Head of caudate nucleus (tissue), 42 donors: ENCODE measurements around the gene RAP1GAP.

ENCODE experiments used
- DNase-seq, 42 donors: peaks; one replicate each; pipeline versions ENCODE4 v3.0.0 to v3.0.0-alpha.2; 2020 to 2021; ENCODE audit warnings: mixed read lengths in 7 of 42
- intact Hi-C: fragments of 100-400 bp; cut with DNase I; formaldehyde crosslinking; loops from one replicate; pipeline ENCODE4 v1.15.0; 2022

The RAP1GAP gene

DNA sequence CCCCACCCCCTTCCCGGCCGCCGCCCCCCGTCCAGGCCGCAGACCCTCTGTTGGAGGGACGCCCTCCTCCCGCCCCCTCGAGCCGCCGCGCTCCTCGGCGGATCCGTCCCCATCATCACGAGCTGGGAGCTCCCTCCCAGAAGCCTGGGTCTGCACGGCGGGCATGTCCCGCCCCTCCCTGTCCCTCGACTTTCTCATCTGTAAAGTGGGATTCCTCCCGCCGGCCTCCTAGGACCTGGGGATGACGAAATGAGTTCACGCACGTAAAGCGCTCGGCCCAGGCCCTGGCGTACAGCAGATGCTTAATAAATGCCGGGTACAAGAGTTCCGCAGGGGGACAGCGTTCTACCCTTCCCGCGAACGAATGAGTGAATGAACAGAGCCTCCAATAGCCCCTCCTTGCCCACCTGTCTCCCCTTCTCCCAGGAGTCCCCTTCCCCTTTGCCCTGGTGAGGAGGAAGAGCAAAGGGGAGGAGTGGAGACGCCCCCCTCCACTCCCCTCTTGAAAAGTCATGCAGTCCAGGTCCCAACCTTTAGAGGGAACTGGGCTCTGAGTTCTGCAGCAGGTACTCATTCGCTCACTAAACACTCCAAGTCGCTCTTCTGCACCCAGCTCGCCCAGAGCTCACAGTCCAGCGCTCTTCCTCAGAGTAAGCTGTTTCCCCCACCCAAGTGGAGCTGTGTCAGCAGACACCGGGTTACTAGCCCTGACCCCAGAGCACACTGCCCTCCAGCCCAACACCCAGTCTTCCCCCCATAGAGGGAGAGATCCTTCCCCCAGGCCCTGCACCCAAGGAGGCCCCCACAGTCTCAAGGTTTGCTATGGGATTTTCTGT, 16.8 kb downstream of the RAP1GAP start:
- intact Hi-C loops, result loop anchor here (10.0 kb wide), 2 partner anchors 308 to 398 kb away; no protein-coding TSS in a partner anchor
- DNase-seq, result no peak

DNA sequence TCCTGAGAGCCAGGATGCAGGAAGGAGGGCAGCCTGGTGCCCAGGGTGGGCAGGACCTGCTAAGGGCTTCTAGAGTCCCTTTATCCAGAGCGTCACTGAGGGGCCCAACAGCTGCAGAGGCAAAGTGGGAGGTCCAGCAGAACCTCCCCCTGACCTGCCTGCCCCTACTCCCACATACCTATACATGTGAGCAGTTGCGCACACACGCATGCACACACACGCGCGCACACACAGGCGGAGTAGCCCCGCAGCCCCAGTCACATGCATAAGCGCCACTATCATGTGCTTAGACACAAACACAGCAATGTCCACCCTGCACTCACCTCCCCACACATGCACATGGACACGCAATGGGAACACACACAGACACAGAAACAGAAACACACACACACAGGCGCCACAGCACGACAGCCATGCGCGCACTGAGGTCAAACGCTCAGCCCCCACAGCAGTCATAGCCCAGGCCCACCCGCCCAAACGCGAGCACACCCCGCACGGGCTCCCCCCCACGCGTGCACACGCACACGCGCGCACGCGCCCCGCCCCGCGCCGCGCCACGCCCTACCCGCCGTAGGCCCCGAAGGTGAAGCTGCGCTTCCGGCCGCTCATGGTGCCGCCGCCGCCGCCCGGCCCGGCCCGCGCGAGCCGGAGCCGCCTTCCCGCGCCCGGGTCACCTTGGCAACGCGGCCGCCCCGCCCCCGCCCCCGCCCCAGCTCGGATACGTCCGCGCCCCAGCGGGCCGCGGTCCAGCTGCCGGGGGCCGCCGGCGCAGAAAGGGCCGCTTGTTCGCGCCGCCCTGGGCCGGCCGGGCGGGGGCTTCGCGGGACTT, 17.7 kb downstream of the RAP1GAP start:
- intact Hi-C loops, result loop anchor here (10.0 kb wide), 2 partner anchors 307 to 397 kb away; no protein-coding TSS in a partner anchor

DNA sequence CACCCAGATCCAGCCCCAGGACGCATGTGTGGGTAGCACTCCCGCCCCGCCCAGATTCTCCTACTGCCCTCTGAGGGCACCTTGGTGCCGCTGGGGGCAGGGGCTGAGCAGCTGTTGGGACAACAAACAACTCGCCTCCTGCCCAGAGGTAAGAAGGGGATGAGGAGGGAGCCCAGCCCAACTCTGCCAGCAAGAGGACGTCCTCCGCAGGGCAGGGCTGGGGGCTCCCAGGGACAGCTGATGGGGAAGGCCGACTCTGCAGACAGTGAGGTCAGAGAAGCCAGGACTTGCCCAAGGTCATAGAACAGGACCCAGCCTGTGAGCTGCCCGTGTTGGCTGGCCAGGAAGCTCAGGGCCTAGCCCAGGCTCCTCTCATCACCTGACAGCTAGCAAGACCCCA, 18.8 kb downstream of the RAP1GAP start:
- intact Hi-C loops, result loop anchor here (10.0 kb wide), 2 partner anchors 306 to 396 kb away; no protein-coding TSS in a partner anchor
- DNase-seq, result no peak

More for the DNA sequence above, 17.7 kb downstream of the RAP1GAP start:
- peak in 34 of 42 donors; percentile 52 to 85 (median 73) for DNase-seq

DNA sequence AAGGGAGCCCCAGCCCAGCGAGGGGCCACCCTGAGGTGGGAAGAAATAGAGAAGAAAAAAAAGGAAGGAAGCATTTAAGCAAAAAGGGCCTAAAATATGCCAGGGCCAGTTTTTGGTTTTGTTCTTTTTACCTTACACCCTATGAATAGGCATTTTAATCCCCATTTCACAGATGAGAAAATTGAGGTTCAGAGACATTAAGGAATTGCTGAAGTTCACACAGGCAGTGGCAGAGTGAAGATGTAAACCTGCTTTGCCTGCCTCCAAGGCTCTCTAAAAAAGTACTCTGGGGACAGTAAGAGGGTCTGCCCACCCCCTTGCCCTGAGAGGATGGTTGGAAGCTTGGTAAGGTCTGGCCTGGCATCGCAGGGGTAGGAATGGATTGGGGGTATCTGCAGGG, 19.8 kb downstream of the RAP1GAP start:
- intact Hi-C loops, result no loop called here
- DNase-seq, result no peak

DNA sequence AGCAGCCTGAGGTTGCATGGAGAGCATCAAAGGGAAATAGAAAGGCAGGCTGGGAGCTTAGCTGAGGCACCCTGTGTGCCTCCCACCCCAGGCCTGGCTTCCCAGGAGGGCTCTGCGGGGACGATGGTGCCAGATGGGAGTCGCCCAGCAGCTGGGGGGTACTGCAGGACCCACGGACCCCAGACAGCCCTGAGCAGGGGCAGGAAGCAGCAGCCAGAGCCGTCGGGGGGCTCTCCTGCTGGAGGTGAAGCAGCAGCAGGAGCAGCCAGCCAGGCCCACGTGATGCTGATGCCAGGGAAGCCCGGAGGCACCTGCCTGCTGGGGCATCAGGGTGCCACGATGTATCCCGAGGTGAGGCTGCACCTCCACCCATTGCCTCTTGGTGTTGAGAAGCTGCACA, 20.4 kb downstream of the RAP1GAP start:
- intact Hi-C loops, result no loop called here
- DNase-seq, result no peak

DNA sequence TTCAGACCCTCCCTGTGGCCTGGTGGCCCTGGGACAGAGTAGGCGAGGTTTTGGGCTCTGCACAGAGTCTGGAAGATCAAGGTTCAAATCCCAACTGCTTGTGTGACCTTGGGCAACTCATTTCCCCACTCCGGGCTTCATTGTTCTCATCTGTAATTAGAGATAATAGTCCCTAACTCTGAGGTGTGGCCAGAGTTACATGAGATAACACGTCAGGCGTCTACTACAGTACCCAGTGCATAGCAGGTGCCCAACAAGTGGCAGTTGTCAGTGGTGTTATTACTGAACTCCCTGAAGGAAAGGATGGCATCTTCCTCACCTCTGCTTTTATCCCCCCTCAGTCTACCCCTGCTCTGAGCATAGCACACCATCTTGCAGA, 20.8 kb downstream of the RAP1GAP start:
- intact Hi-C loops, result no loop called here
- DNase-seq, result no peak

DNA sequence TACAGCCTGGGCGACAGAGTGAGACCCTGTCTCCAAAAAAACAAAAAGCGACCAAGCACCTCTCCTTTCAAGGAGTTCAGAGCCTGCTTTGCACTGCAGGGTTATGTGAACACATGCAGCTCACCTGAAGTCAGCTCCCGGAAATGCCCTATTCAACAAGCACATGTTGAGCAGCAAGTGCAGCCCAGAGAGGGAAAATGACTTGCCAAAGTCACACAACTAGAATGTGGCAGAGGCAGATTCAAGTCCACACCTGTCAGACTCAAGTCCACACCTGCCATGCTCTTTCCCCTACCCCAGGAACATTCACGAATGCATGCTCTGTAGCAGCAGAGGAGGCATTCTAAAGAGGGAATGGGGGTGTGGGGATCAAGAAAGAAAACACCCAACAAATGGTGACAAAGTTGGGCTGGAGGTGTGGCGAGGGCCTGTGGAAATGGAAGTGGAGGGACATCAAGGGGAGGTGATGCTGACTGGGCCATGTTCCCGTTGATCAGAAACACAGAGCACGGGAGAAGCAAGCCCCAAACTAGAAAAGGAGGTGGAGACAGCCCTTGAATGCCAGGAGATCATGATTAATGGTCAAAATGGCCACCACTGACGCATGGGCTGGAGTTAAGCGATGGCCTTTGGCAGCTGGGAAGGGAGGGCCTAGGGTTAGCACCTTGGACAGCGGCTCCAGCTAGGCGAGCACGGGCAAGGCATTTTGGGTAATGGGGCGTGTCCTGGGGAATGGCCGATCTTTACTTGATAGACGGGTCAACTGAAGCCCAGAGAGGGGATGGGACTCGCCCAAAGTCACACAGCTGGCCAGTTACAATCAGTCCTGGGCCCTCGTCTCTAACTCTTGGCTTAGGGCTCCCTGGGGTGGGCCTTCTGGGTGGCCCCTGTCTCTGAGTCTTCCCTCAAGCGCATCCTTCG, 21.5 kb downstream of the RAP1GAP start:
- DNase-seq, result peak in 1 of 42 donors; percentile 79
- intact Hi-C loops, result no loop called here

DNA sequence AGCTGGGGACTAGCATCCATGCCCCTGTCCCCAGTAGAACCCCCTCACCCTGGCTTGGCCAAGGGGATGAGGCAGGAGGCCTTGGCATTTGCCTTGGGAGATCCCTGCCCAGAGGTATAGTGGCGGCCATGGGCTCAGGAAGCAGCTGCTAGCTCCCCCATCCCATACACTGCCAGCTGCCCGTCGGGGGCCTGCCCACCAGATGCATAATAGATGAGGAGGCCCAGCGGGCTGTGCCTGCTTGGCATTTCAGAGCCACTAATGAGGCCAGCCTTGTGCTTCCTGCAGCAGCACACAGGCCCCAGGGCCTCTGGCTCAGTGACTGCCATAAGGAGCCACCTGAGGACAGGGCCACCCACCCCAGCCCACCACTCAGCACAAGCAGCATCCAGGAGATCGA, 23.6 kb downstream of the RAP1GAP start:
- peak in 3 of 42 donors; percentile 46 to 64 (median 61) for DNase-seq
- intact Hi-C loops, result no loop called here

DNA sequence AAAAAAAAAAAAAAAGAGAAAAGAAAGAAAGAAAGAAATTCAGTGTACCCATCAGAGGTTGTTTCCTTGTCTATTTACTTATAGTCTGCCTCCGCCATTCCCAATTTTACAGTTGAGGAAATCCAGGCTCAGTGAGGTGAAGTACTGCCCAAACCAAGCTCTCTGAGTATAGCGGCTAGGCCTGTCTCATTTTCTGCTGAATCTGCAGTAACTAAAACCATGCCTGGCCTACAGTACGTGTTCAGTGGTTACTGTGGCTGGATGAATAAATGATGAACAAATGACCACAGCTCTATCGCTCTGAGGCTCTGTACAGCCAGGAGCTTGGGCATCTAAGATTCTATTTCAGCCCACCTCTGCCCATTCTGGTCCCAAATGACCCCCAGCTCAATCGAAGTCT, 24.3 kb downstream of the RAP1GAP start:
- no peak for DNase-seq
- intact Hi-C loops, result no loop called here

DNA sequence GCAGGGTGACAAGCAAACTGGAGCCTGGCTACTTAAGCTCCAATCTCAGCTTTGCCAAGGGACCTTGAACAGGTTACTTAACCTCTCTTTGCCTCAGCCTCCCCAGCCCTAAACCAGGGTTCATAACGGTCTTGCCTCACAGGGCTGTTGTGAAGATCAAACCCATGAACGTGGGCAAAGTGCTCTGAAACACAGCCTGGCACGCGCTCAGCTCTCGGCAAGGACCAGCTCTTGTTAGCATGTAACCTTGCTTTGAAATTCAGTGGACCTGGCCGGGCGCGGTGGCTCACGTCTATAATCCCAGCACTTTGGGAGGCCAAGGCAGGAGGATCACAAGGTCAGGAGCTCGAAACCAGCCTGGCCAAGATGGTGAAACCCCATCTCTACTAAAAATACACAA, 24.8 kb downstream of the RAP1GAP start:
- DNase-seq, result no peak
- intact Hi-C loops, result no loop called here

DNA sequence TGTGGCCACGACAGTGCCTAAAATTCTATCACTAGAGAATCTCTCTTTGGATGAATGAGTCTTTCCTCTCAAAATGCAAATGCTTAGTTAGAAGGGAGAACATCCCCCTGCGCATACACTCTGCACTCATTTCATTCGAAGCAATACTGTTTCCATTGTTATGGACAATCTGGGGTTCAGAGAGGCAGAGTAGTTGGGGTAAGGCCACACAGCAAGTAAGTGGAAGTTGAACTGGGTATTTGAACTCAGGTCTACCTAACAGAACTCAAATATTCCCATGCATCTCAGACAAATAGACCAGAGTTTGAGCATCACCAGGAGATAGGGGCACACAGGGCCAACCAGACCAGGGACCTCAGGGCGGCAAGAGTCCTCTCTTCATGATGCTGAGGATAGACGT, 25.5 kb downstream of the RAP1GAP start:
- no peak for DNase-seq
- intact Hi-C loops, result no loop called here

DNA sequence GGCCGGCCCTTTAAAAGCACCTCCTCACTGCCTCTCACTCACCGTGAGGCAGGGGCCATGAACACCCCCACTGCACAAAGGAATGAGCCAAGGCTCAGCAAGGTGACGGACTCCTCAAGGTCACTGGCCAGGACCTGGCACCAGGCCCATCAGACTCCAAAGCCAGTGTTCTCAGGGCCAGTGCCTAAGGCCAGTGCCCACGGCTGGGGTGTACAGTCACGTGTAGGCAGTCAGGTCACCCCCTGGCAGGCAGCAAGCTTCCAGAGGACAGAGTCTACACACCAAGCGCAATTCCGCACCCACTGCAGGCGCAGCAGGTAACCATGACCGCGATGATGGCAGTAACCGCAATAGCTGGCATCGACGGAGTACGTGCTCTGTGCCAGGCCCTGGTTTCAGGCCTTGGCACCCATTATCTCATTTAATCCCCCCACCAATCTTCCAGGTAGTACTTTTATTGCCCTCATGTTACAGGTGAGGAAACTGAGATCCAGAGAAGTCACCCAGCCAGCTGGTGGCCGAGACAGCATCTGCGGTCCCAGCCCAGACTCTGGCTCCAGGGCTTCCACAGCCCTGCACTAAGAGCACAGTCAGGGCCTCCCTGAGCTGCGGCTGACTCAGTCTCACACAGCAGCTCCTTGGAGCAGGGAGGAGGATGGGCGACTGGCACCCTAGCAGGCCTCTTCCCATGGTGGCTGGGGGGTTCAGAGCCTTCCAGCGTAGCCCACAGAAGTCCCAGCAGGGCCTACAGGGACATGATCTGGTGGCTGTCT, 27.0 kb downstream of the RAP1GAP start:
- DNase-seq, result peak in 1 of 42 donors; percentile 72
- intact Hi-C loops, result no loop called here

DNA sequence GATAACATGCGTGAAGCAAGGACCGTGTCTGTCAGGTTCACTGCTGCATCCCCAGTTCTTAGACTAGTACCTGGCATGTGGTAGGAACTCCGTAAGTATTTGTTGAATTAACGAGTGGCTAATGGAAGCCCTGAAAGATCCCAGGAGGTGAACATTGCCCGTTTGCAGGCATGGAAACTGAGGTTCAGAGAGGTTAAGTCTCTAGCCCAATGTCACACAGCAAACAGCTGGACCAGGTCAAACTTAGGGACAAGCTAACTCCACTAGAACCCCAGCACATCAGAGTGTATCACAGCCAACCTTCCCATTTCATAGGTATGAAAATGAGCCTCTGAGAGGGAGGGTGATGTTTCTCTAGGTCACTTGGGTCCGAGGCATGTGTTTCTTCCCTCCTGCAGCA, 27.6 kb downstream of the RAP1GAP start:
- intact Hi-C loops, result no loop called here
- no peak for DNase-seq

DNA sequence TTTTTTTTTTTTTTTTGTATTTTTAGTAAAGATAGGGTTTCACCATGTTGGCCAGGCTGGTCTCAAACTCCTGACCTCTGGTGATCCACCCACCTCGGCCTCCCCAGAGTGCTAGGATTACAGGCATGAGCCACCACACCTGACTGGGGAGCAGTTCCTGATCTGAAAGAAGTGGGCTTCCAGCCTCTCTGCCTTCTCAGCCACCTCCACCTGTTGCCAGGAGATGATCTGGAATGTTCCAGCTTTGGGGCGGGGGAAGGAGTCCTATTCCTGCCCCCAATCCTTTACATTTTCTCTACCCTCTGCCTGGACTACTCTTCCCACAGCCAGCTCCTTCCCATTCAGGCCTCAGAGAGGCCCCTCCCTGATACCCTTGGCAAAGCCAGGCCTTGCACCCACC, 28.1 kb downstream of the RAP1GAP start:
- intact Hi-C loops, result no loop called here
- DNase-seq, result peak in 1 of 42 donors; percentile 56

DNA sequence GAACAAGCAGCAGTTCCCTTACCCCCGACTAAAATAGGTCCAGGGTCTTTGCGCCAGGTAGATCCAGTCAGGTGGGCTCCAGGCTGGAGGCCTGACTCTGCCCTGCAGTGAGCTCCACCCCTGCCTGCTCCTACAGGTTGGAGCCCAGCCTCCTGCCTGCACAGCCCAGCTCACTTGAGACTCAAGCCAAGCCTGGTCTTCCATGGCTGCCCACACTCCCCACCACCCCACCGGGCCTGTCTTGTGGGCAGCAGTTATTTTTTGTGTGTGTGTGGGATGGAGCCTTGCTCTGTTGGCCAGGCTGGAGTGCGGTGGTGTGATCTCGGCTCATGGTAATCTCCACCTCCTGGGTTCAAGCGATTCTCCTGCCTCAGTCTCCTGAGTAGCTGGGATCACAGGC, 28.5 kb downstream of the RAP1GAP start:
- intact Hi-C loops, result no loop called here
- DNase-seq, result no peak

DNA sequence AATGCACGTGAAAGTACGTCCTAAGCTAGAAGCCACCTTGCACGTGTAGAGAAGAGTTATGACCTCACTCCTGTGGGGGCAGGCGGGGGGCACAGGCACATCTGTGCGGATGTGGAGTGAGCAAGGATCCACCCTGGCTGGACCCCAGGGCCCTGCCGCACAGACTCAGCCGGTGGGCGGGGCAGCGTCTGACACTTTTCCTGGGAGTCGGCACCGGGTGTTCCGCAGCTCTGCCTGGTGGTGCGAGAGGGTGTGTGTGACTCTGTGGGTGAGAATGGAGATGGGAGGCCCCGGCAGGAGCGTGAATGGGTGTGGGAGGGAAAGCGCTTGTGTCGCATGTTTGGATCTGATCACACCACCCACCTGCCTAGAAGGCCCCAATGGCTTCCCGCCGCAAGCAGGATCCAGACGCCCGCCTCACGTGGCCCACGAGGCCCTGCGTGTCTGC, 29.5 kb downstream of the RAP1GAP start:
- intact Hi-C loops, result no loop called here
- DNase-seq, result peak; percentile 55 to 94 (median 80)

DNA sequence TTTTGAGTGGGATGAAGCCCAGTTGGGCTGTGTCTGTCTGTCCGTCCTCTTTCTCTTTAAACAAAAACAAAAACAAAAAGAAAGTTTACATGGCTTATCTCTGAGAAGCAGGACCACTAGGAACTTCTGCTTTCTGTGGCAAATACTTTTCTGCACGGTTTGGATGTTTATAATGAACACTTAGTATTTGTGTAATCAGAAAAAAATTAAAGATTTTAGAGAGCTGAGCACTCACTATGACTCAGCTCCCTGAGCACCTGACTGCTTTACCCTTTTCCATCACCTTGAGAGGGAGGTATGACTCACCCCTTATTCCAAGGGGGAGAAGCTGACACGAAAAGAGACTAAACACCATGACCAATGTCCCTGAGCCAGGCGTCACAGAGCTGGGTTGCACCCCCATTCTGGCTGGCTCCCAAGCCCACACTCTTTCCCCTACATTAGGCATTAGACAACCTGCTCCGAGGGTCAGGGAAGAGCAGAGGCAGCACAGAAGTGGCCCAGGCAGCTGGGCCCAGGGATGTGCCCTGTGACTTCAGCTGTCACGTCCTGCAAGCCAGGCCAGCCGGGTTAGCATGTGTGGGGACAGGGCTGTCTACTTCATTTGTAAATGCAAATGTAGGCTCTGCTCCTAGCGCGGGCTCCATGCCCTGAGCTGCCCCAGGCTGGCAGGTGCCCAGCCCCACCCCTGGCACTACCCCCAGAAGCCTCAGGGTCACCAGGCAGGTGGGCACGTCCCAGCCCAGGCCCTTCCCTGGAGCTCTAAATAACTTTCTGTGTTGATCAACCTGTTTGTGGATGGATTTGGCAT, 30.4 kb downstream of the RAP1GAP start:
- intact Hi-C loops, result no loop called here
- peak in 19 of 42 donors; percentile 29 to 90 (median 66) for DNase-seq
